Activated T-helper 2 cell treated with anti-CD3 and anti-CD28 coated beads, Interferon-gamma antibody, Interleukin-2, Interleukin-4, amounts not matched to agents 10 μg/mL and 5 μg/mL and 100 μg/mL, durations not matched to agents 14 hours and 24 hours and 36 hours (primary cell): Measurements from ENCODE around the gene EN2. TPM values are rescaled to one million over a fixed set of nuclear protein-coding genes. Genes with fewer than 3 reads are reported as not detected.
A peak's percentile ranks its signal among the peaks of the same experiment; 100 is the strongest.

Experiments
- DNase-seq: peaks from one replicate; pipeline ENCODE4 v3.0.0; 2021; ENCODE audit warnings: low spot score
- H3K27ac Mint-ChIP-seq: one replicate; pipeline ENCODE4 v1.8.0; 2021; ENCODE audit warnings: mixed read lengths
- H3K27me3 Mint-ChIP-seq: one replicate; pipeline ENCODE4 v1.8.0; 2021; ENCODE audit warnings: low read depth, mixed read lengths
- H3K36me3 Mint-ChIP-seq: one replicate; pipeline ENCODE4 v1.8.0; 2021; ENCODE audit warnings: low read depth, mixed read lengths
- H3K4me1 Mint-ChIP-seq: one replicate; pipeline ENCODE4 v1.8.0; 2021; ENCODE audit warnings: low read depth, mixed read lengths
- H3K4me3 Mint-ChIP-seq: one replicate; pipeline ENCODE4 v1.8.0; 2021; ENCODE audit warnings: low read depth, mild to moderate bottlenecking, moderate library complexity, mixed read lengths
- H3K9me3 Mint-ChIP-seq: one replicate; pipeline ENCODE4 v1.8.0; 2021; ENCODE audit warnings: mixed read lengths
- intact Hi-C: fragments of 100-400 bp; cut with micrococcal nuclease; formaldehyde crosslinking; loops from one replicate; pipeline ENCODE4 v1.15.1; 2023
- total RNA-seq: library from RNA; stranded (reverse); gene quantifications from 2 replicates; pipeline ENCODE4 v1.2.3, GENCODE V29; 2022

Gene EN2
- not detected in 2 replicates for total RNA-seq

DNA sequence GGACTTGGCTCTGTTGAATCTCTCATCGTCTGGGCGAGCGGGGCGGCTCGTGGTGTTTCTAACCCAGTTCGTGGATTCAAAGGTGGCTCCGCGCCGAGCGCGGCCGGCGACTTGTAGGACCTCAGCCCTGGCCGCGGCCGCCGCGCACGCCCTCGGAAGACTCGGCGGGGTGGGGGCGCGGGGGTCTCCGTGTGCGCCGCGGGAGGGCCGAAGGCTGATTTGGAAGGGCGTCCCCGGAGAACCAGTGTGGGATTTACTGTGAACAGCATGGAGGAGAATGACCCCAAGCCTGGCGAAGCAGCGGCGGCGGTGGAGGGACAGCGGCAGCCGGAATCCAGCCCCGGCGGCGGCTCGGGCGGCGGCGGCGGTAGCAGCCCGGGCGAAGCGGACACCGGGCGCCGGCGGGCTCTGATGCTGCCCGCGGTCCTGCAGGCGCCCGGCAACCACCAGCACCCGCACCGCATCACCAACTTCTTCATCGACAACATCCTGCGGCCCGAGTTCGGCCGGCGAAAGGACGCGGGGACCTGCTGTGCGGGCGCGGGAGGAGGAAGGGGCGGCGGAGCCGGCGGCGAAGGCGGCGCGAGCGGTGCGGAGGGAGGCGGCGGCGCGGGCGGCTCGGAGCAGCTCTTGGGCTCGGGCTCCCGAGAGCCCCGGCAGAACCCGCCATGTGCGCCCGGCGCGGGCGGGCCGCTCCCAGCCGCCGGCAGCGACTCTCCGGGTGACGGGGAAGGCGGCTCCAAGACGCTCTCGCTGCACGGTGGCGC, at the start of gene EN2:
EN2 (plus strand) TSS at position 19 of the 767 bp plus-strand sequence; CDS start at position 268, 249 bp downstream.
- peaks cover 3% of the 10 kb centered on the region for H3K36me3 Mint-ChIP-seq

DNA sequence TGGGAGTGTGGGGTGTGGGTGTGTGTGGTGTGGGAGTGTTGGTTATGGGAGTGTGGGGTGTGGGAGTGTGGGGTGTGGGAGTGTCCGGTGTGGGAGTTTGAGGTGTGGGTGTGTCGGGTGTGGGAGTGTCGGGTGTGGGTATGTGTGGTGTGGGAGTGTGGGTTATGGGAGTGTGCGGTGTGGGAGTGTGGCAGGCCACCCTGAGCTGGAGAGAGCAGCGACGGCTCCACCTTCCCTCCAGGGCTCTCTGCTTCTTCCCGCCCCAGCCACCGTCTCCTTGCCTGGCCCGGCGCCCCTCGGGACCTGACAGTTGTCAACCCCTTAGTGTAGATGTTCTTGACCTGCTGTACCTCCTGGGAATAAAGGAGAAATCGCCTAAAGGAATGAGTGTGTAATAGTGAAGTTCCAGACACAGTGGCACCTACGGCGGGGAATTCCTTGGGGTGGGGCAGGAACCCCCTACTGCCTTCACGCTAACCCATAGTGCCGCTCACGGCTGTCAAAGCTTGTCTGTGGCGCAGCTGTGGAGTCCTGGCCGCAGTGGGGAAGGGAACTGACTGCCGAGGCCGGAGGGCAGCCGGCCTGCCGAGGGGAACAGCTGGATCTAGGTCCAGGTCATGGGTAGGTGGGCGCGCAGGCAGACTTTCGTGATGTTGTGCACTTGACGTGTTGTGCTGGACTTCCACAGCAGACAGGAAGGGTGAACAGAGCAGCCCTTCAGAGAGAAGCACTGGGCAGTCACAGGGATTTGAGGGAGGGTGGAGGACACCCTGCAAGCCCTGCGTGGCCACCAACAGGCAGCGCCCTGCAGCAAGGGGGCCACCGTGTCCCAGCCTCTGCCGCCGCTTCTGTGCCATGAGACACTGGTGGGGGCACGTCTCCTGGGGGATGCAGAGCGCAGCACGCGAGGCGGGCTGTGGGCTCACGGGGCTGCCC, 49.0 kb upstream of the EN2 start:
- no peak overlapping the region for H3K27ac Mint-ChIP-seq
- H3K27me3 Mint-ChIP-seq: peaks cover 17% of the 10 kb centered on the region
- intact Hi-C loops: no loop called here
- no peaks in the 10 kb centered on the region for H3K4me1 Mint-ChIP-seq
- DNase-seq: no peak
- H3K4me3 Mint-ChIP-seq: no peak overlapping the region
- H3K36me3 Mint-ChIP-seq: no peaks in the 10 kb centered on the region
- no peaks in the 10 kb centered on the region for H3K9me3 Mint-ChIP-seq

More for the DNA sequence above, at the start of gene EN2:
- peak within 1 kb of the TSS; percentile 67 for H3K27ac Mint-ChIP-seq
- peak within 1 kb of the TSS; percentile 37 for H3K4me3 Mint-ChIP-seq
- intact Hi-C loops: loop anchor here (5.0 kb wide), 1 partner anchor 1559 kb away; no protein-coding TSS in a partner anchor
- DNase-seq: no peak
- H3K4me1 Mint-ChIP-seq: peaks cover 9% of the 10 kb centered on the region
- peaks cover 69% of the 10 kb centered on the region for H3K27me3 Mint-ChIP-seq
- H3K9me3 Mint-ChIP-seq: no peaks in the 10 kb centered on the region

DNA sequence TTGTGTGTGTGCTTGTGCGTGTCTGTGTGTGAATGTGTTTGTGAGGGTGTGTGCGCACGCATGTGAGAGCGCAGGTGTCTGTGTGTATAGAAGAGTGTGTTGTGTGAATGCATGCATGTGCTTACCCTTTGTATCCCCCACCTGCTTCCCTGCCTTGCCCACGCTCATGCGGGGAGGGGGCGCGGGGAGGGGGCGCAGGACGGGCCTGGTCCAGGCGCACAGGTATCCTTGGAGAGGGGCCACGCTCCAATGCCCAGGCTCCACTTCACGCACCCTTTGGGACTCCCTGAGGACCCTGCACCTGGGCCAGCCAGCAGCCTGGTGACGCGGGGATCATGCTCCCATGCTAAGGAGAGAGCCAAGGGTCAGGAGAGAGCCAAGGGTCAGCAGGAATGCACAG, 47.9 kb upstream of the EN2 start:
- Mint-ChIP-seq H3K36me3 (no peaks in the 10 kb centered on the region), H3K27me3 (peaks cover 14% of the 10 kb centered on the region), H3K4me1 (no peaks in the 10 kb centered on the region), H3K27ac (no peak overlapping the region), H3K4me3 (no peak overlapping the region), H3K9me3 (no peaks in the 10 kb centered on the region)
- no peak for DNase-seq
- intact Hi-C loops: no loop called here

DNA sequence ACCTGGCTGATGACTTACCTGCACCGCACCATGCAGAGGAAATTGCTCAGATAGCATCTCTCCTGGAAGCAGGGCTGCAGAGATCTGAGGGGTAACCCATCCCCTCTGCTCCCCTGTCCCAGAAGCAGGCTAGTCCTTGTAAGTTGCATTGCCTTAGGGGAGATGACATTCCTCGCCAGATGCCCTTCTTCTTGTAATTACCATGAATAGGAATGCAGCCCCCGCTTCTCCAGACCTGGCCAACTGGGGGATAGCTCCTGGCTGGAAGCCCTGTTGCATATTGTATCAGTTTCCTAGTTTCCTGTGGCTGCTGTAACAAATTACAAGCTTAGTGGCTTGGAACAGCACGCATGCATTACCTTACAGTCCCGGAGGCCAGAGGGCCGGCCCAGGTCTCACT, 47.5 kb upstream of the EN2 start:
- H3K4me3 Mint-ChIP-seq: no peak overlapping the region
- H3K27me3 Mint-ChIP-seq: peaks cover 11% of the 10 kb centered on the region
- no peak overlapping the region for H3K27ac Mint-ChIP-seq
- DNase-seq: no peak
- no peaks in the 10 kb centered on the region for H3K4me1 Mint-ChIP-seq
- H3K9me3 Mint-ChIP-seq: no peaks in the 10 kb centered on the region
- H3K36me3 Mint-ChIP-seq: no peaks in the 10 kb centered on the region
- intact Hi-C loops: no loop called here

DNA sequence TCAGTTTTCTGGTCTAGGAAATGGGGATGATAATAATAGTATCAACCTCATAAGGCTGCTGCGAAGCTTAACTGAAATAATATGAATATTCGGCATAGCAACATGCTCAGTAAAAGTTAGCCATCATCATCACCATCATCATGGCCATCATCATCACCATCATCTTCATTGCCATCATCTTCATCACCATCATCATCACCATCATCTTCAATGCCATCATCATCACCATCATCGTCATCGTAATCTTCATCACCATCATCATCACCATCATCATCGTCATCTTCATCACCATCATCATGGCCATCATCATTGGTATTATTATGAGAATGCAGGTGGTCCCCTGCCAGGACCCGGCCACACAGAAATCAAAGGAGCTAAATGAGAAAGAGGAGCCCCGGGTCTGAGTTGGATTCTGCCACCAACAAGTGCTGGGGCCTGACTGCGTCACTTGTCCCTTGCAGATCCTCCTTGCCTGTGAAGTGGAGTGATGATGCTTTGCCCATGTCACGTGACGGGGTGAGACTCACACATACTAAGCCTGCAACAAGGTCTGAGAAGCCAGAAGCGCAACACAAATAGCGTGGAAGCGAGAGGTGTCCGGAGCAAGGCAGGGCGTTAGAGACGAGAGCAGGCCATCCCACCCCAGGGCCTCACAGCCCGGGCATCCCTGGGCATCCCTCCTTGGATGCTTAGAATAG, 46.1 kb upstream of the EN2 start:
- intact Hi-C loops: no loop called here
- Mint-ChIP-seq H3K4me3 (no peak overlapping the region), H3K27ac (no peak overlapping the region), H3K36me3 (no peaks in the 10 kb centered on the region), H3K9me3 (no peaks in the 10 kb centered on the region), H3K4me1 (no peaks in the 10 kb centered on the region), H3K27me3 (peaks cover 5% of the 10 kb centered on the region)
- no peak for DNase-seq

DNA sequence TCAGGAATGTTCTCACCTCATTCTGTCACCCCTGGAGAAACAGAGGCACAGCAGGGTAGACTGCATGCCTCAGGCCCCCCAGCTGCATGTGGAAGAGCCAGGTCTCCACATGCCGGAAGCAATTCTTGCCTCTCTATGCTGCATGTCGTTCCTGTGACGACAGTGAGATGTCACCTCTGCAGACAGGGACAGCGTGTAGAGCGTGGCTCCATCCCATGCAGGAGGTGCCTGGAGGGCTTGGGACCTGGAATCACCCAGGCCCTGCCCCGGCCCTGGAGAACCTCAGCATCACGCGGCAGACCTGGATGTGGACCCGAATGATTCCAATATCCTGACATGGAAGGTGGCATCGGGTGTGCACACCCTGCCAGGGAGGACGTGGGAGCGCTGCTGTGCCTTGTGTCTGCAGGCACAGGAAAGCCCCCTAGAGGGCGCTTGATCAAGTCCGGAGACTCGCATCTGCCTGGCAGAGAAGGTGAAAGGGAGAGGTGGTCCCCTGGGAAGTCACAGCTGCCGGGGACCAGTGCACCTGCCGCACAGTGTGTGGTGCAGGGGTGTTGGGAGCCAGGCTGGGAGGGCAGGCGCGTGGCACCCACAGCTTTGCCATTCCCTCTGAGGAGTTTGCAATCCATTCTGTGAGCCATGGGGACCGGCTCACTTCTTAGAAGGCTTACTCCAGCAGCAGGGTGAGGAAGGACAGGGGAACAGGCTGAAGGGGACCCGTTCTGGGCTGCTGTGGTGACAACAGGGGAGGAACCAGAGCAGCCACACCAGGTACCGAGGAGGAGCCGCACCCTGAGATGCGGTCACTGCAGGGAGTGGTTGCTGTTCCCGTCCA, 45.3 kb upstream of the EN2 start:
- peak; percentile 26 for DNase-seq
- no peaks in the 10 kb centered on the region for H3K4me1 Mint-ChIP-seq
- H3K9me3 Mint-ChIP-seq: no peaks in the 10 kb centered on the region
- no peak overlapping the region for H3K27ac Mint-ChIP-seq
- peaks cover 5% of the 10 kb centered on the region for H3K27me3 Mint-ChIP-seq
- no peaks in the 10 kb centered on the region for H3K36me3 Mint-ChIP-seq
- intact Hi-C loops: no loop called here
- no peak overlapping the region for H3K4me3 Mint-ChIP-seq

DNA sequence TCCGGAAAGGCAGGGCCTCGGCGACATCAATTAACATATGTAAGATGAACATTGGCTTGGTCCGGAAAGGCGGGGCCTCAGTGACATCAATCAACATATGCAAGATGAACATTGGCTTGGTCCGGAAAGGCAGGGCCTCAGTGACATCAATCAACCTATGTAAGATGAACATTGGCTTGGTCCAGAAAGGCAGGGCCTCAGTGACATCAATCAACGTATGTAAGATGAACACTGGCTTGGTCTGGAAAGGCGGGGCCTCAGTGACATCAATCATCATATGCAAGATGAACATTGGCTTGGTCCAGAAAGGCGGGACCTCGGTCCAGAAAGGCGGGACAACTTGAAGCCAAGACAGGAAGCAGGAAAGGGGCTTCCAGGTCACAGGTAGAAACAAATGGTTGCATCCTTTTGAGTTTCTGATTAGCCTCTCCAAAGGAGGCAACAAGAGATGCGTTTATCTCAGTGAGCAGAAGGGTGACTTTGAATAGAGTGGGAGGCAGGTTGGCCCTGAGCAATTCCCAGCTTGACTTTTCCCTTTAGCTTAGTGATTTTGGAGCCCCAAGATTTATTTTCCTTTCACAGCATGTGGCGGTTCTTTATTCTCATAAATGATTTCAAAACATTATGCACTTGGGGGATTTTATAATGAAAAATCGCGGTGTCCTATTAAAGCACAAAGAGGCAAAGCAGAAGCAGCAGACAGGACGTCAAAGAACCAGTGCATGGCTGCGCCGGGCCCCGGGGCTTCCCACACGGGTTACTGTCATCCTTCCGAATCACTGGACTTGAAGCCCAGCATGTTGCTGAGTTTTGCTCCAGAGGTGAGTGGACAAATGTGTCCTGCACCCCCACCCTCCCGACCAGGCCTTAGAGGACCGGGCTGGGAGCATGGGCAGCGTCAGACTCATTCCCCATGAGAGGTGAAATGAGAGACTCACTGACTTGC, 43.1 kb upstream of the EN2 start:
- Mint-ChIP-seq H3K4me1 (no peaks in the 10 kb centered on the region), H3K4me3 (no peak overlapping the region), H3K27me3 (peaks cover 3% of the 10 kb centered on the region), H3K9me3 (no peaks in the 10 kb centered on the region), H3K27ac (no peak overlapping the region), H3K36me3 (no peaks in the 10 kb centered on the region)
- intact Hi-C loops: no loop called here
- no peak for DNase-seq

DNA sequence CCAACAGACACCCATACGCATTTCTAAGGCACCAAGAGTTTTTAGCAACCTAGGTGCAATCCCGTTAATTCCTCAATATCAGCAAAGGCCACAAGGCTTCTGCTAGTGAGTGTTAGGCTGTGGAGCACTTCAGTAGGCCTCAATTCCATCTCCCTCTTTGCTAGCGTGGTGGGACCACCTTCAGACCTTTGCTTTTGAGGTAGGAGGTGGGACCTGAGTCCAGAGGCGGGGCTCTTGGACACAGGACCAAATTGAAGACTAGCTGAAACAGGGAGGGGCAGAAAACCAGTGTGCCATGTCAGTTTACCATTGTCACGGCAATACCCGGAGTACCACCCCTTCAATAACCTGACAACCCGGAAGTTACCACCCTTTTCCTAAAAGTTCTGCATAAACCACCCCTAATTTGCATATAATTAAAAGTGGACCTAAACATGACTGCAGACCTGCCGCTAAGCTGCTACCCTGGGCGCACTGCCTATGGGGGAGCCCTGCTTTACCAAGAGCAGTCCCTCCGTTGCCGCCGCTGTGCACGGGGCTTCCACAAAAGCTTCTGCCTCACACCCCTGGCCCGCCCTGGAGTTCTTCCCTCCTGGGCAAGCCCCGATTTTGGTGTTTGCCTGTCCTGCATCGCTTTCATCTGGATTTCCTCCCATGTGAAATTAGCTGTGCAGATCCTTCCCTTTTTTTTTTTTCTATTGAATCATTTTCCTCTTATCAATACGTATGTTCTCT, 41.1 kb upstream of the EN2 start:
- Mint-ChIP-seq H3K9me3 (no peaks in the 10 kb centered on the region), H3K27ac (no peak overlapping the region), H3K27me3 (peaks cover 2% of the 10 kb centered on the region), H3K36me3 (no peaks in the 10 kb centered on the region), H3K4me1 (no peaks in the 10 kb centered on the region), H3K4me3 (no peak overlapping the region)
- DNase-seq: no peak
- intact Hi-C loops: no loop called here

DNA sequence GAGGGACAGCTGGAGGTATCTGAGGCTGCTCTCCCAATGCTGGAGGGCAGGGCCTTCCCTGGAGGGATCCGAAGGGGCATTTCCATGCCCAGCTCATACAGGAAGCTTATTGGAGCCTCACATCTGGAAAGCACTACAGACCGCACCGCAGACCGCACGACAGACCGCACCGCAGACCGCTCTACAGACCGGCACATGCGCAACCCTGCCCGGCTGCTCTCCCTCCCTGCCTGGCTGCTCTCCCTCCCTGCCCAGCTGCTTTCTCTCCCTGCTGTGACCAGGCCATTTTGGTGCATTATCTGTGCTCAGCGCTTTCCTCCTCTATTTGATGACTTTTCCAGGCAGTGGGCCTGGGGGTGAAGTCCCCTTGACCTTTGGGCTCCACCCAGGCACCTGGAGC, 39.6 kb upstream of the EN2 start:
- Mint-ChIP-seq H3K4me1 (no peaks in the 10 kb centered on the region), H3K36me3 (no peaks in the 10 kb centered on the region), H3K27ac (no peak overlapping the region), H3K9me3 (no peaks in the 10 kb centered on the region), H3K4me3 (no peak overlapping the region), H3K27me3 (no peaks in the 10 kb centered on the region)
- intact Hi-C loops: no loop called here
- DNase-seq: no peak

DNA sequence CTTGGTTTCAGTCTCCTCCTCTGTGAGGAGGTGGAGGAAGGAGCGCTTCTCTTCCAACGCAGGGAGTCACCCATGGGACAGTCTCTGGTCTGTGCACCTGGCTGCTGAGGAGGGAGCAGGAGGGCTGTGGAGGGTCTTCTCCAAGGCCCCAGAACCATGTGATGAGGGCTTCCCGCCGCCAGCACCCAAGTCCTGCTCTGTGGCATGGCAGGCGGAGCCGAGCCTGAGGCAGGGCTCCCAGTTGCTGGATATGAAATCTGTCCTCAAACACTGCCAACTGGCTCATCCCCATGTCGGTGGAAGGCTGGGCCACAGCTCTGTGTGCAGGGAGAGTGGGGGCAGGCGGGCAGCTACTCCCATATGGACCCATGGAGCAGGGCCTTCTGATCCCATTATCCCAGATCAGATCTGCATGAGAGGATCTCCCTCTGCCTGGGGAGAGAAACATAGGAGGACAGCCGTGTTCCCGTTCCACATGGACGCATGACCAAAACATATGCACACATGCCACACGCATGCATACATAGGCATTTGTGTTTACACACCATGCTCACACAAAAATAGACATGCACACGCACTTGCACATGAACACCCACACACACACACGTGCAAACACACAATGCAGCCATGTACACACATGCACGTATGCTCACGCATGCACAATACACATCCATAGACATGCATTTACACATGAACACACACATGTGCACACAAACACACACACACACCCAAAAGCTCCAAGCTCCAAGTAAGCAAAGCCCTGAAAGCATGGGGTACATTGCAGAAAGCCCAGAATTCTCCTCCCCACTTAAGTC, 38.8 kb upstream of the EN2 start:
- H3K9me3 Mint-ChIP-seq: no peaks in the 10 kb centered on the region
- H3K27ac Mint-ChIP-seq: no peak overlapping the region
- no peaks in the 10 kb centered on the region for H3K4me1 Mint-ChIP-seq
- no peaks in the 10 kb centered on the region for H3K36me3 Mint-ChIP-seq
- H3K27me3 Mint-ChIP-seq: no peaks in the 10 kb centered on the region
- intact Hi-C loops: no loop called here
- no peak for DNase-seq
- no peak overlapping the region for H3K4me3 Mint-ChIP-seq
